C4-2B (cell line): ENCODE results near the gene TRUB1.

Source experiments
- CTCF ChIP-seq: fragments of 450-650 bp; conservative IDR thresholded peaks from 2 replicates; pipeline ENCODE4 v1.5.1; 2017; ENCODE audit warnings: mild to moderate bottlenecking
- ZFX ChIP-seq: fragments of 450-650 bp; IDR thresholded peaks from 2 replicates; pipeline ENCODE4 v1.6.1; 2017

- TF ChIP-seq CTCF (no peak), ZFX (no peak)
Measured at GRCh38 chr10:114894911-114895310, 43.1 kb upstream of the TRUB1 start.
